Left lobe of liver (tissue), 2 donors: ENCODE measurements around the gene RRM2. TPM values are rescaled to one million over a fixed set of nuclear protein-coding genes. Genes with fewer than 3 reads are reported as not detected.
"Not testable (repeated sequence)": the region's sequence is repeated elsewhere in the genome, so short reads cannot be mapped to it uniquely, and the experiment has no call there.

Source experiments
- ATAC-seq: fragments of 200-7000 bp; cut with Tn5 transposase; one replicate; pipeline ENCODE4 v1.9.1; 2020; ENCODE audit warnings: mild to moderate bottlenecking, moderate library complexity
- DNase-seq: peaks from one replicate; pipeline ENCODE4 v3.0.0-alpha.2; 2020; ENCODE audit warnings: low spot score
- total RNA-seq: library from RNA; stranded (reverse); gene quantifications from one replicate; pipeline ENCODE4 v1.2.1, GENCODE V29; 2021
- donor health status: DM: no; HTN: no; CAD: no; lungs with moderate emphysema.
- donor health status: DM: no; HTN: yes; CAD: no.

Gene RRM2
- total RNA-seq, 1 donor from 2014 or later = 2.7 TPM

DNA sequence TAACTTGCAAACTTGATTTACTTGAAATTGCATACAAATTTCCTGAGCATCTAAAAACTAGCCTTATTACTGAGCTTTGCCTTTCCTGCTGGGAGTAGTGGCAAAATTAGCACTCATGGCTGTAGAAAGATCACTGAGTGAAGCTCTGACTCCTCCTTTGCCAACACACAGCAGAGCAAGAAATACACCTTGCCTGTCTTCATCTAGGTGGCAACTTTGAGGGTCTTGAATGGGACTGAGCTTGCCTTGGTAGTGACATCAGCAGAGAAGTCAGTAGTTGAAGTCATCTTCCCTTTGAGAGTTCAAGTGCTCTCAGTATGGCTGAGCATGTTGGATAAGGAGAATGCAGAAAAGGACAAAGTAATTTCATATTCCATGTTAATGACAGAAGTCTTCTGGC is 5.9 kb downstream of the RRM2 start:
- no peak for ATAC-seq
- no peak for DNase-seq

DNA sequence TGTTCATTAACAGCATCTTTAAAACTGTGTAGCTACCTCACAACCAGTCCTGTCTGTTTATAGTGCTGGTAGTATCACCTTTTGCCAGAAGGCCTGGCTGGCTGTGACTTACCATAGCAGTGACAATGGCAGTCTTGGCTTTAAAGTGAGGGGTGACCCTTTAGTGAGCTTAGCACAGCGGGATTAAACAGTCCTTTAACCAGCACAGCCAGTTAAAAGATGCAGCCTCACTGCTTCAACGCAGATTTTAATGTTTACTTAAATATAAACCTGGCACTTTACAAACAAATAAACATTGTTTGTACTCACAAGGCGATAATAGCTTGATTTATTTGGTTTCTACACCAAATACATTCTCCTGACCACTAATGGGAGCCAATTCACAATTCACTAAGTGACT is 7.0 kb downstream of the RRM2 start:
- ATAC-seq (no peak), DNase-seq (no peak)

DNA sequence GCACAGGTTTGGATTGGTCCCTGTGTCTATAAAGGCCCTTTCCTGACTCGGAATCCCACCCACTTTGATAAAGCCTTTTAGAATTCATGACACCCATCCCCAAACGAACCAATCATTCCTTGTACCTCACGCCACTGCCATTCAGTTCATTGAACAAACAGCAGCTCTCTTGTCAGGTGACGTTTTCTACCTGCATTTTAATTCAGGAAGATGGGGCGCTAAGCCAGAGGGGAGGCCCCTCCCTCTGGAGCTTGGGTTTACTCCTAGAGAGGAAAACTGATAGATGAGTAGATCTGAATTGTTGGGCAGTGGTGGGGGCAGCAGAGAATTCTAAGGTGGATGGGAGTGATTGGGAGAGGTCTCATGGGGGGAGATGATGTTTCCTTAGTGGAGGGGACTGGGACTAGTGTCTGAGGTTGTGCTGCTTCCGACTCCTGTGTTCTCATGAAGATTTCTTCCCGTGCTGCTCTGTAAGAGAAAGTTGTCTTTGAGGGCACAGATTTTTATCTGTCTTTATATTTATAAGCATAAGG is 9.6 kb downstream of the RRM2 start:
- ATAC-seq = no peak
- DNase-seq = no peak

DNA sequence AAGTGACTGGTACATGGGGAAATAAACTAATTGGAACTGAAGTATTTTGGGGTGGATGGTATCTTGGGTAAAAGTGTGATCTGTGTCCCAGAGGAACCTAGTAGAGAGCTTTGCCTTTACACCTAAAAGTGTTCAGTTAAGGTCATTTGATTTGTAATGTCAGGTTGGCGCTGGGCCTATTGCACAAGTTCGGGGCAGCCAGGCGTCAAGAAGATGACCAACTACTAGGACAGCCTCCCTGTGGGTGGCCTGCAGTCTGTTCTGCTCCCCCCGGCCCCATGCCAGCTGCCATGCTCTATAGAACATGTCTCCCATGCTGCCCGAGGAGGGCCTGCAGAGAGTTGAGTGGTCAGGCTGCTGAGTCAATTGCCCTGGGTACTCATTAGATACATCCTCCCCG is 10.1 kb downstream of the RRM2 start:
- ATAC-seq = peak; percentile 66

DNA sequence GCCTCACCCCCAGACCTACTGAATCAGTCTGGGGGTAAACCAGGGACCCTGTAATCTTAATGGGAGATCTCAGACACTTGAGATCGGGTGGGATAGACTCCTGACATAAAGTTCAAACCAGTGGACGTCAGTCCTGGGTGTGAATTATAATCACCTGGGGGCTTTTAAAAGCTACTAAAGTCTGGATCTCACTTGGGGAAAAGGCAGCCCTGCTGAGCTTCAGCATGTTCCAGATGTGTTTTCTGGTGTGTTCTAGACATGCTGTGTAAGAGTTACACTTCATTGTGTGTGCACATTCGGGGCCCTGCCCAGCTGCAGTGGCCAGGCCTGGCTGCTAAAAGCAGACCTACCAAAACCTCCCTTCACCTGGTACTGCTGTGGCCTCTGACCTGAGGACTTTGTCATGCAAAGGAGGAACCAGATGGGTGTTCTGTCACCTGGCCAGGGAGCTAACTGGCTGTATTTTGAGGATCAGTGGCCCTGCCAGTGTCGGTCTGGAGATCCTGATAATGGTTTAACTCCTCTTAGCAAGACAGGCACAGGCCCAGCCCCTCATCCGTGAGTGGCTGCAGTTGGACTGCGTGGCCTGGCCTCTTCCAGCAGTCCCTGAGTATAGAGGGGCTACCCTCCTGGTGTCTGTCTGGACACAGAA is 10.6 kb downstream of the RRM2 start:
- ATAC-seq = peak; percentile 86
- DNase-seq = no peak

More for the DNA sequence above, 10.1 kb downstream of the RRM2 start:
- no peak for DNase-seq

DNA sequence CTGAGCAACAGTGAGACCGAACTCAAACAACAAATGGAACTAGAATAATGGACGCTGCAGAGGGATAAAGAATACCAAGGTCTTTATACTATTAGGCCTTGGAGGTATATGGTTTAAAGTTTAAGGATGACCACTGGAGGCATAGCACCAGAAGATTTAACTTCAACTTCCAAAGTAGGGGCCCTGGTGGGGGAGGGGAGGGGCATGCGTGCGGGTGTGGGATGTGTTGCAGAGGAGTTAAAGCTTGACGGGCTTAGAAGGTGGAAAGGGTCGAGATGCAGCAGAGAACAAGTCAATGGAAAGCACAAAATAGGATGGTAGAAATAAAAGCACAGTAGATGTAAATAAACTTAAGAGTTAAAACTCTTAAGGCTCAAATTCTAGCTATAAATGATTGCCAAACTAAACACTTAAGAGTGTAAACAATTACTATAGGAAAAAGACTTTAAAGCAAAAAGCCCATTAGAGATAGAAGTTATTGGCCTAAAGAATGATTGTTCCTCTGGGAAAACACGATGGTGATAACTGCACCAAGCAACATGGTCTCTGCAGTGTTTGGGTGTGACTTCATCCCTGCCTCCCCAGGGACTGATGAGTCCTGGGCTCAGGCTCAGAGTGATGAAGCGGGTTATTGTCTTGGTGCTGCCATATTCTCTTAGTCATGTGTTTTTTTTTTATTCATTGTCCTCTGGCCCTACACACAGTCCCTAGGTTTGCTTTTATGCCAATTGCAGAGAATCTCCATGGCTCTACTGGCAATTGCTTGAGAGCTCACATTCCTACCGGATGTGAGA is 13.0 kb downstream of the RRM2 start:
- DNase-seq (no peak), ATAC-seq (no peak)

DNA sequence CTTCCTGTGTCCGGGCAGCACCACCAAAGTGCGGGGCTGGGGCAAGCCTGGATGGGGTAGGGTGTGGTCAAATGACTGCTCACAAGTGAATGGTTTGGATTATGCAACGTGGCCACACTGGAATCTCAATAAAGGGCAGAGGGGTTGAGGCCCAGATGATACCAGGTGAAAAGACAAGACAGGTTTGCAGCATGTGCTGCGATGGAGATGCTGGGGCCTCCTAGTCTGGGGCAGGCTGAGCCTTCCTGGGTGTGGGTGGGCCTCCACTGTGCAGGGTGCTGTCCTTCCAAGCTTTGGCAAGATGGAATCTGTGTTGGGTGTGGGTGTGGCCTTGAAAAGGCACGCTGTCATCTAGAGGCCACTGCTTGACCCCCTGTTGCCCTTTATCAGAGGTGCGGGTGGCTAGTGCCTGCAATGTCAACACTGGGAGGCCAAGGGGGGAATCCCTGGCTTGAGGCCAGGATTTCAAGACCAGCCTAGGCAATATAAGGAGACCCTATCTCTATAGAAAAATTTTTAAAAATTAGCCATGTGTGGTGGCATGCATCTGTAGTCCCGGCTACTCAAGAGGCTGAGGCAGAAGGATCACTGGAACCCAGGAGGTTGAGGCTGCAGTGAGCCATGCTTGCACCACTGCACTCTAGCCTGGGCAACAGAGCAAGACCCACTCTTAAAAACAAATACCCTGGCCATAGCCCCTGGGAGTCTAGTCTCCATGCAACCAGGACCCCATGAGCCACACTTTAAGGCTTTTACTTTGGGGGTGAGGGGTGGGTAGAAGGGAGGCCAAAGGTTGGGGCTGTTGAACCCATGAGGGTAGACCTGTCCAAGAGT is 13.8 kb downstream of the RRM2 start:
- ATAC-seq (no peak), DNase-seq (no peak)

DNA sequence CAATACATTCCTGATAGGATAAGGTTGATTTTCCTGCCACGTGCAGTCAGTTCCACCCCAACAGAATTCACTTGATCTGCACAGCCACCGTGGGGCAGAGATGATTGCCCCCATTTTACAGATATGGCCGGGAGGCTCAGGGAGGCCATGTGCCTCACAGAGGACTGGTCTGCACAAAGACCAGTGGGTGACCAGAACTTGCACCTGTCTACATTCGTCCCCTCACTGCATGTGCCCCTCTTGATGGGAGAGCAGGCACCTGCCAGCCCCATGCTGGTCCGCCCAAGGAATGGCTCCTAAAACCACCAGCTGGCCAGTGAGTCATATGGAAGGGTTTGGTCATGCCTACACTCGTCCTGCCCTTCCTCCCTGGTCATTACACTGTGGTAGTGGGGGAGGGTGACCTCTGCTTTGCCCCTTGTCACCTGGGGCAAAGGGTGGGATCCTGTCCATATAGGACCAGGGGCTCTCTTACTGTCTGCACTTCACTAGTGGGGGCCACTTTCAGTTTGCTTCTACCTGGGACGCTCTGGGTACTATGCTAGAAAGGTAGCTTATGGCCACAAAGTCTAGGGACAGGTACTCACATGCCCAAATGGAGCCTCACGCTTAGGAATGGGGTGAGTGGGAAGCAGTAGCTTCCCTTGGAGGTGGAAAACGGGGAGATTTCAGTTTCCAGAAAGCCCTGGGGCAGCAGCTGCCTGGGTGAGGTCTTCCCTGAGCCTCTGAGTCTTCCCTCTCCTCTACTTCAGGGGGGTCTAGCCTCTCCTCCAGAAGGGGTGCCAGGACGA is 14.7 kb downstream of the RRM2 start:
- ATAC-seq (no peak), DNase-seq (no peak)

DNA sequence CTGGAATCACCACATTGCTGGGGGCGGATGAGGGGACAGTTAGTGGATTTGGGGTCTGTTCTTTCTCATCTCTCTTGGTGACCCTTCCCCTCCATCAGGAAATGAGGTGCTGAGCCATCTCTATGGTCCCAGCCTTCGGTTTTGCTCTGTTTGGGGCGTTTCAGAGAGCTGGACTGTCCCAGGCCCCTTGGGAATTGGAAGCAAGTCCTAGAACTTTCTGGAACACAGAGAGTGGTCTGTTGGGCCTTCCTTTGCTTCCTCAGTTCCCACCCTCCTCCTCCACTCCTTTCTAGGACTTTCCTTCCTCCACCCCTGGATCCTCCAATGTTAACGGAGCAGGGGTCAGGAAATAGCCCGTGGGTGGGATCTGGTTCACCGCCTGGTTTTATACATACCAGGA is 17.0 kb downstream of the RRM2 start:
- no peak for ATAC-seq
- no peak for DNase-seq

DNA sequence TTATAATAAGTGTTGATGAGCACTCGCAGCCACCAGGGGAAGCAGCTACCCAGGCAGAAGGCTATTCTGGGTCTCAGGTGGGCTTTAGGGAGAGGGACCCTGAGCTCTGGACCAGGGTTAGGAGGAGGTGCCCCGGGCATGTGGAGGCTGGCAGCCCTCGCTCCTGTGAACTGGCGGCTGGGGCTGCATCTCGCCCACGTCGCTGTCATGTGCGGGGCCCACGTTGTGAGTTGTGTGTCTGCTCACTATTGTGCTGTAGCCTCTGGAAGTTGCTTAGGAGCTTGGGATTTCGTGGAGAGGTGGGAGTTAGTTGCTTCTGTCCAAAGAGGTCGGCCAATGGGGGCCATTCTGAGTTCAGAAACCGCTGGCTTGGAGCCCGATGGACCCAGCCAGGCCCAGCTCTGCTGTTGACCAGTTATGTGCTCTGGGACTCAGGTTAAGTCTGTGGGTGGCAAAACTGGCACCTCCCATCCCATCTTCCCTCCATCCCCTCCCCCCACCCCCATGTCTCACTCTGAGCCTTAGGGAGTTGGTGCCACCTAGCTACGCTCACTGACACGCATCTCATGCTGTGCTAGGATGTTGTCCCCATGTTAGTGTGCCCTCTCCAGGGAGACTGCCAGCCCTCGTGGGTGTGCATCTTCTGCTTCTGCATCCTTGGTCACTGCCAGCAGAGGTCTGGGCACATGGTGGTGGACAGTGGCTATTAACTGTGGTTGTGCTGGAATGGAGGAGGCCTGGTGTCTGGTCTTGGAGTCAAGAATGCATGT is 18.5 kb downstream of the RRM2 start:
- no peak for DNase-seq
- ATAC-seq = peak; percentile 39

DNA sequence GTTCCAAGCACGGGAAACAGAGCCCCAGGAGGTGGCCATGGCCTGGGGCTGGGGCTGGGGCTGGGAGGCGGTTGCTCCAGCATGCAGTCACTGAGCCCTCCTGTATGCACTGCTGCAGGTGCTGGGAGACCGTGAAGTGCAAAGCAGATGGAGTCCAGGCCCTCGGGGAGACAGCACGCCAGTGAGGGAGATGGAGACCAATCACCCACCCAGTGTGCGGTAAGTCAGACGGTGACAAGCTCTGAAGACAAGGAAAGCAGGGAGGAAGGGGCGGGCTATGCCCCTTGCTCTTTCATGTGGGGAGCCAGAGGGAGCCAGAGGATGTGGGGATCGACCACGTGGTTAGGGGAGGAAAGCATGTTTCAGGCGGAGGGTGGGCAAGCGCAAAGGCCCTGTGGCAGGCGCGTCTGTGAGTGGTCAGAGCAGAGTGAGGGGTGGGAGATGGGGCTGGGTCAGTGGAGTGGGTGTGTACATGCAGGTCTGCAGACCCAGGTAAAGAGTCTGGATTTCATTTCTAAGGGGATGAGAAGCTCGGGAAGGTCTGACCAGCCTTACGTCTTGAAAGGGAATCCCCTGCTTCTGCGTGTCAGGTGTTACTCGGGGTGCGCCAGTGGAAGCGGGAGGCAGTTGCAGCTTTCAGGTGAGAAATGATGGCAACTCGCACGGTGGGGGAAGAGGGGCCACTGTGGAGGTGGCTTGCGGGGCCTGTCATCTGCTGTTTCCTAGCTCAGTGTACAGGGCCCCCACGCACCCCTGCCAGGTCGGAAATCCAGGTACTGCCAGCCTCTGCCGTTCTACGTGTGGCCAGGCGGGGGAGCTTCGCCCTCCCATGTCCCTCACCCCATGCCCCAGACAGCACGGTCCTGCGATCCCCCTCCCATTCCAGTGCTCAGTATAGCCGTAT is 19.4 kb downstream of the RRM2 start:
- DNase-seq = peak; percentile 52
- peak; percentile 91 for ATAC-seq

DNA sequence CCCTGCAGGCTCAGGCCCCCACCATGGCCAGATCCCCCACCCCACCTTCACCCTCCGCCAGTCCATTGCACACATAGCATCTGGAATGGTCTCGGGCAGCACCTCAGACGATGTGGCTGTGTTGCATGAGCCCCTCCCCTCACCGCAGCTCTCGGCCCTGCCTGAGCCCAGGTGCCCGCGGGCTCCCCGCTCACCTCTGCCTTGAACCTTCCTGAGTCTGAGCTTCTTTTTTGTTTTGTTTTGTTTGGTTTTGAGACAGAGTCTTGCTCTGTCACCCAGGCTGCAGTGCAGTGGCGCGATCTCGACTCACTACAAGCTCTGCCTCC is 20.1 kb downstream of the RRM2 start:
- ATAC-seq = no peak
- DNase-seq = no peak

DNA sequence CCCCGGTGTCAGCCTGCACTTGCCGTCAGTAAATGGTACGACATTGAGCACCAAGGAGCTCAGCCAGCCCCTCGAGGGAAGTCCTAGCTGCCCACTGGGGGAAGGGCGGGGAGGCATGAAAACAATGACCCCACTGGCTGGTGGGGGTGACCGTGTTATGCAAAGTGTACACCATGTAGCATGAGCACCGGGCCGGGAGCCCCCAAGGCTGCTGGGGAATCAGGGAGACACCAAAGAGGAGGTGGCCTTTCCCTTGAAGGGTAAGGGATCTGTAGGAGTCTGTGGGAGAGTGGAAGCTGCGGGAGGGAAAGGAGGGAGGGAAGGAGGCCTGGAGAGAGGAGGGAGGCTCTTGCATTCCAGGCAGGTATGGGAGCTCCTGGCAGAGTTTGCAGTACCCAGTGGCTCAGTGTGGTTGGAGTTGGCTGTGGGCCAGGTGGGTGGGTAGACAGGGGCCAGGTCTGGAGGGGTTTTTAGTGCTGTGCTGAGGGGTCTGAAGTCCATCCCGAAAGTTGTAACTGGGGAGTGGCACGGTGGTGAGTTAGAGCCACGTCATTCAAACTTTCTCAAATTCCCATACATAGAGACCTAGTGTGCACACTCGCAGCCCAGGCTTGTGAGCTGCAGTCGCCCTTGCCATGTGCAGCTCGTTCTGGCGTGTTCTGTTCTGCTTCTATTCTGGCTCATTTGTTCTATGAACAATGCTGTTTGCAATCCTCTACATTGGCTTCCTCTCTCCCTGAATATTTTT is 22.4 kb downstream of the RRM2 start:
- DNase-seq (no peak), ATAC-seq (no peak)

DNA sequence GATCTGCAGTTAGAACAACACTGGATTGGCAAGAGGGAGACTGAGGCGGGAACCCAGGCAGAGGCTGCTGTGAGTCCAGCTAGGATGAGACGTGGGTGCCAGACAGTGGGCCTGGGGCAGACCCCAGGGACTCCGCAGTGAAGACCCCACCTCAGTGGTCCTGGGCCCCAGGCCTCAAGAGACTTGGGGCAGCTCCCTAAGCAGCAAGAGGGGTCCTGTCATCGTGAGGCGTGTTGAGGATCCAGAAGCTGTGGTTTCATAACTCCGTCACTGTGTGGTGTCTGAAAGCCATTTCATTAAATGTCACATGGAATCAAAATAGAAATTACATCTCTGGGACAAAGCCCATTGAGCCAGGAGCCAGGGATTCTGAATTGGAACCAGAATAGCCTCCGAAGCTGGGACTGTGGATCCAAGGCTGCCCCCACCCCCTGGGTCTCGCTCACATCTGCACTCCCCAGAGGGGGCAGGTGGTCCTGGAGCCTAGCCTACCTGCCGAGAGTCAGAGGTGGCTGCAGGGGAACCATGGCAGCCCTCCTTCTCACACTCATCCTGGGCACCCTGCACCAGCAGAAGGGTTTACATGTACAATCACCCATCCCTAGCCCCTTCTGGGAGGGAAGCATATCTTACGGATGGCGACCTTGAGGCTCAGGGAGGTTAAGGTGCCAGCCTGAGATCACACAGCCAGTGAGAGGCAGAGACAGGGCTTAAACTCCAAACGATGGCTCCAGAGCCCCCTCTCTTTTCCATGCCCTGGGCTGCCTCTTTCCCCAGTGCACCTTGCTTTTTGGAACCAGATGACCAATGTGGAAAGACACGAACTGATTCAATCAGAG is 23.2 kb downstream of the RRM2 start:
- no peak for DNase-seq

DNA sequence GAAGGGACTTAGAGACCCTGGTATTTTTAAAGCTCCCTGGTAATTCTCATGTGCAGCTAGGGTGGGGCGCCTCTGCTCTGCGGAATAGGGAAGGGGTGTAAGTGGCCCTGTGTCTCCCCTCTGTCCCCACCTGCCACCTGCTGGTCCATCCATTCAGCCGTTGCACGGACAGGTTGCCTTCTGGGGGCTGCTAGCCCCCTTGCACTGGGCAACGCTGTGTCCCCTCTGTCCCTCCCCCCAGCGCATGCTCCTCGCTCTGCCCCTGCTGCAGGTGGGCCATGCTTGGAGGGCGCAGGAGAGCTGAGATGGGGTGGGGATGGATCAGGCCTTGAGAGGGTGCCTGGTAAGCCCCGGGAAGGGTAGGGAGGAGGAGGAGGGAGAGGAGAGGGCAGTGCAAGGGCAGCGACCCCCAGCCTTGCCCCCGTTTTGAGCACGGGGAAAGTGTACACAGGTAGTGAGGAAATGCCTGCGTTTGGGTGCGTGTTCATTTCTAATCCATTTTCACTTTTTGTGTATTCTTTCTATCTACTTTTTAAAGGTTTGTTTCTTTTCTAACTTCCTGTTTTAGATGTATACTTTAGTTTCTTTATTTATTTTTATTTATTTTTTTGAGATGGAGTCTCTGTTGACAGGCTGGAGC is 23.9 kb downstream of the RRM2 start:
- ATAC-seq = no peak
- no peak for DNase-seq

More for the DNA sequence above, 23.2 kb downstream of the RRM2 start:
- no peak for ATAC-seq

DNA sequence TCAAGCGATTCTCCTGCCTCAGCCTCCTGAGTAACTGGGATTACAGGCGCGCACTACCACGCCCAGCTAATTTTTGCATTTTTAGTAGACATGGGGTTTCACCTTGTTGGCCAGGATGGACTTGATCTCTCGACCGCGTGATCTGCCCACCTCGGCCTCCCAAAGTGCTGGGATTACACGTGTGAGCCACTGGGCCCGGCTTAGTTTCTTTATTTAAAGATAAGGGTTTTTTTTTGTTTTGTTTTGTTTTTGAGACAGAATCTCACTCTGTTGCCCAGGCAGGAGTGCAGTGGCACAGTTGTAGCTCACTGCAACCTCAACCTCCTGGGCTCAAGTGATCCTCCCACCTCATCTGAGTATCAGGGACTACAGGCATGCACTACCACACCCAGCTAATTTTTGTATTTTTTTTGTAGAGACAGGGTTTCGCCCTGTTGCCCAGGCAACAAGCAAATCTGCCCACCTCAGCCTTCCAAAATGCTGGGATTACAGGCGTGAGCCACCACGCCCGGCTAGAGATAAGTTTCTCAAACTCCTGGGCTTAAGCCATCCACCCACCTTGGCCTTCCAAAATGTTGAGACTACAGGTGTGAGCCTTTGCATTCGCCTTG is 24.6 kb downstream of the RRM2 start:
- DNase-seq, ATAC-seq: not testable (repeated sequence)
